Ishikawa (cell line): Measurements from ENCODE around the gene MATN4.
A peak's percentile ranks its signal among the peaks of the same experiment; 100 is the strongest.

ENCODE experiments used
- CEBPB ChIP-seq: IDR thresholded peaks from 2 replicates; pipeline ENCODE4 v1.6.1; 2012
- CREB1 ChIP-seq: IDR thresholded peaks from 2 replicates; pipeline ENCODE4 v1.6.1; 2012; ENCODE audit warnings: low read depth
- EP300 ChIP-seq: IDR thresholded peaks from 2 replicates; pipeline ENCODE4 v1.6.1; 2012; ENCODE audit warnings: borderline replicate concordance
- FOXM1 ChIP-seq: IDR thresholded peaks from 2 replicates; pipeline ENCODE4 v1.6.1; 2012; ENCODE audit warnings: low read depth, borderline replicate concordance
- MAX ChIP-seq: IDR thresholded peaks from 2 replicates; pipeline ENCODE4 v1.6.1; 2012
- NFIC ChIP-seq: IDR thresholded peaks from 2 replicates; pipeline ENCODE4 v1.6.1; 2012
- RAD21 ChIP-seq: IDR thresholded peaks from 2 replicates; pipeline ENCODE4 v1.6.1; 2012; ENCODE audit warnings: low read depth
- TAF1 ChIP-seq: IDR thresholded peaks from 2 replicates; pipeline ENCODE4 v1.6.1; 2012; ENCODE audit warnings: low read depth, mild to moderate bottlenecking
- TEAD4 ChIP-seq: IDR thresholded peaks from 2 replicates; pipeline ENCODE4 v1.6.1; 2012
- USF1 ChIP-seq: IDR thresholded peaks from 2 replicates; pipeline ENCODE4 v1.6.1; 2012
- YY1 ChIP-seq: IDR thresholded peaks from 2 replicates; pipeline ENCODE4 v1.6.1; 2012; ENCODE audit warnings: low read depth
- TF ChIP-seq, protein P1 (sequence below): IDR thresholded peaks from 2 replicates; pipeline ENCODE4 v1.6.1; 2012; ENCODE audit warnings: low read depth, mild to moderate bottlenecking

DNA sequence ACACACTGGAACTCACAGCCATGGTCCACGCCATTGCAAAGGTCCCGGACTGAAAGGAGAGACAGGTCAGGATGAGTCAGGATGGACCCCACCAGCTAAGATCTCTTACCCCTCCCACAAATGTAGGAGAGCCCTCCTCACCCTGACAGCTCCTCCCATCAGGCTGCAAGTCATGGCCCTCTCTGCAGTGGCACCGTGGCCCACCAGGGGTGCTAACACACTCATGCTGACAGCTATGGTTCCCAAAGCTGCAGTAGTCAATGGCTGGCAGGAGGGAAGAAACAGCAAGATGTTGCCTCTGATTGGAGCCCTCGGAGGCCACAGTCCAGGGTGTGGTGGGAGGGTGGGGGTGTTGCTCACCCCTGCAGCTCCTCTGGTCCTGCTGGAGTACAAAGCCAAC is 7.1 kb downstream of the MATN4 start:
- TF ChIP-seq CEBPB: no peak
- TF ChIP-seq EP300: no peak
- TF ChIP-seq TAF1: no peak
- TF ChIP-seq, protein P1, sequence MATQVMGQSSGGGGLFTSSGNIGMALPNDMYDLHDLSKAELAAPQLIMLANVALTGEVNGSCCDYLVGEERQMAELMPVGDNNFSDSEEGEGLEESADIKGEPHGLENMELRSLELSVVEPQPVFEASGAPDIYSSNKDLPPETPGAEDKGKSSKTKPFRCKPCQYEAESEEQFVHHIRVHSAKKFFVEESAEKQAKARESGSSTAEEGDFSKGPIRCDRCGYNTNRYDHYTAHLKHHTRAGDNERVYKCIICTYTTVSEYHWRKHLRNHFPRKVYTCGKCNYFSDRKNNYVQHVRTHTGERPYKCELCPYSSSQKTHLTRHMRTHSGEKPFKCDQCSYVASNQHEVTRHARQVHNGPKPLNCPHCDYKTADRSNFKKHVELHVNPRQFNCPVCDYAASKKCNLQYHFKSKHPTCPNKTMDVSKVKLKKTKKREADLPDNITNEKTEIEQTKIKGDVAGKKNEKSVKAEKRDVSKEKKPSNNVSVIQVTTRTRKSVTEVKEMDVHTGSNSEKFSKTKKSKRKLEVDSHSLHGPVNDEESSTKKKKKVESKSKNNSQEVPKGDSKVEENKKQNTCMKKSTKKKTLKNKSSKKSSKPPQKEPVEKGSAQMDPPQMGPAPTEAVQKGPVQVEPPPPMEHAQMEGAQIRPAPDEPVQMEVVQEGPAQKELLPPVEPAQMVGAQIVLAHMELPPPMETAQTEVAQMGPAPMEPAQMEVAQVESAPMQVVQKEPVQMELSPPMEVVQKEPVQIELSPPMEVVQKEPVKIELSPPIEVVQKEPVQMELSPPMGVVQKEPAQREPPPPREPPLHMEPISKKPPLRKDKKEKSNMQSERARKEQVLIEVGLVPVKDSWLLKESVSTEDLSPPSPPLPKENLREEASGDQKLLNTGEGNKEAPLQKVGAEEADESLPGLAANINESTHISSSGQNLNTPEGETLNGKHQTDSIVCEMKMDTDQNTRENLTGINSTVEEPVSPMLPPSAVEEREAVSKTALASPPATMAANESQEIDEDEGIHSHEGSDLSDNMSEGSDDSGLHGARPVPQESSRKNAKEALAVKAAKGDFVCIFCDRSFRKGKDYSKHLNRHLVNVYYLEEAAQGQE: no peak
- TF ChIP-seq MAX: no peak
- 0 out of 2 replicates have a peak, but pooled peaks have one; percentile 19 for TF ChIP-seq YY1
- 0 out of 2 replicates have a peak, but pooled peaks have one; percentile 12 for TF ChIP-seq RAD21
- no peak for TF ChIP-seq FOXM1
- TF ChIP-seq USF1: no peak
- no peak for TF ChIP-seq CREB1
- no peak for TF ChIP-seq NFIC
- TF ChIP-seq TEAD4: no peak
